ENCODE measurements around the gene DCAF8L2. TPM values are rescaled to one million over a fixed set of nuclear protein-coding genes. Genes with fewer than 3 reads are reported as not detected.

Gene DCAF8L2
- total RNA-seq, 2 donors from 2014 or later = not detected

- Histone ChIP-seq H3K36me3 (ENCODE audit: control insufficient read depth, insufficient read depth, low read length) (no peaks in the 10 kb centered on the region), H3K27me3 (ENCODE audit: control insufficient read depth, insufficient read depth, low read length, poor library complexity, severe bottlenecking) (no peaks in the 10 kb centered on the region), H3K4me3 (ENCODE audit: low read length) (no peak overlapping the region), H3K9ac (ENCODE audit: extremely low read depth, low read length, poor library complexity, severe bottlenecking) (no peak overlapping the region), H3K9me3 (ENCODE audit: control insufficient read depth, low read length) (no peaks in the 10 kb centered on the region), H3K27ac (ENCODE audit: low read depth, low read length) (no peak overlapping the region), H3K4me1 (ENCODE audit: control insufficient read depth, insufficient read depth, low read length) (no peaks in the 10 kb centered on the region)
- Mint-ChIP-seq H3K27ac (no peak overlapping the region), H3K9me3 (peaks cover 62% of the 10 kb centered on the region), H3K4me1 (no peaks in the 10 kb centered on the region), H3K4me3 (no peak overlapping the region), H3K27me3 (ENCODE audit: insufficient read depth) (no peaks in the 10 kb centered on the region), H3K36me3 (ENCODE audit: low read depth) (no peaks in the 10 kb centered on the region)
- WGBS, 2 experiments (ENCODE audit: insufficient coverage in 1 of 2, insufficient read length in 1 of 2) = 45% methylated on average over 2 of the region's 2 CpGs; no CpG with 5 or more reads in 1 of the 2 experiments
- DNase-seq = no peak
- no peak for TF ChIP-seq CTCF (conservative IDR thresholded peaks at IDR 0.05)
Observed at GRCh38 chrX:27751976-27752375, 161.8 kb downstream of the DCAF8L2 start.

DNA sequence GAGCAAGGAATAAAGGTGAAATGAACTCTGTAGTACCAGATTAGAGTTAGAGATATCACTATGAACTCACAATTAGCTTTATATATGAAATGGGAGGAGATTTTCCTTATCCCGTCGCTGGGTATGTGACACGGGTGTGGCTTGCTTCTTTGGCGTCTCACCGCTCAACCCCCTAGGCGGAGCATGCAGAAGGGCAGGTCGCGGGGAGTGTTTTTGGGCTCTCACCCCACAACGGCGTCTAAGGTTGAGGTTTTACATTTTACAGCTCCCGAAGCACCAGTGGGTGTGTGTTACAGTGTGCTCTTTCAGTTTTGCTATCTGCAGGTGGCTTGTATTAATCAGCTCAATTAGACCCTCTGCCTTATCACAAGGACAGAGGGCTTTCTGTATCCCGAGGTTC is 175.6 kb downstream of the DCAF8L2 start:
- H3K4me1 Mint-ChIP-seq = no peaks in the 10 kb centered on the region
- H3K4me3 ChIP-seq (ENCODE audit: low read length) = no peak overlapping the region
- H3K27me3 ChIP-seq (ENCODE audit: control insufficient read depth, insufficient read depth, low read length, poor library complexity, severe bottlenecking) = no peaks in the 10 kb centered on the region
- no peak overlapping the region for H3K27ac Mint-ChIP-seq
- peaks cover 37% of the 10 kb centered on the region for H3K9me3 Mint-ChIP-seq
- H3K9me3 ChIP-seq (ENCODE audit: control insufficient read depth, low read length) = no peaks in the 10 kb centered on the region
- no peak for TF ChIP-seq CTCF (conservative IDR thresholded peaks at IDR 0.05)
- WGBS, 2 experiments (ENCODE audit: insufficient coverage in 1 of 2, insufficient read length in 1 of 2) = 97% methylated on average over 9 of the region's 12 CpGs; no CpG with 5 or more reads in 1 of the 2 experiments
- no peaks in the 10 kb centered on the region for H3K27me3 Mint-ChIP-seq (ENCODE audit: insufficient read depth)
- no peaks in the 10 kb centered on the region for H3K36me3 ChIP-seq (ENCODE audit: control insufficient read depth, insufficient read depth, low read length)
- no peak overlapping the region for H3K4me3 Mint-ChIP-seq
- H3K36me3 Mint-ChIP-seq (ENCODE audit: low read depth) = no peaks in the 10 kb centered on the region
- H3K9ac ChIP-seq (ENCODE audit: extremely low read depth, low read length, poor library complexity, severe bottlenecking) = no peak overlapping the region
- DNase-seq = no peak
- no peak overlapping the region for H3K27ac ChIP-seq (ENCODE audit: low read depth, low read length)
- no peaks in the 10 kb centered on the region for H3K4me1 ChIP-seq (ENCODE audit: control insufficient read depth, insufficient read depth, low read length)

- no peak overlapping the region for H3K9ac ChIP-seq (ENCODE audit: extremely low read depth, low read length, poor library complexity, severe bottlenecking)
- Mint-ChIP-seq H3K4me3 (no peak overlapping the region), H3K27ac (no peak overlapping the region), H3K9me3 (peaks cover 30% of the 10 kb centered on the region), H3K27me3 (ENCODE audit: insufficient read depth) (no peaks in the 10 kb centered on the region), H3K36me3 (ENCODE audit: low read depth) (no peaks in the 10 kb centered on the region), H3K4me1 (no peaks in the 10 kb centered on the region)
- no peak for TF ChIP-seq CTCF (conservative IDR thresholded peaks at IDR 0.05)
- no peak for DNase-seq
- no peak overlapping the region for H3K27ac ChIP-seq (ENCODE audit: low read depth, low read length)
- H3K4me3 ChIP-seq (ENCODE audit: low read length) = no peak overlapping the region
- H3K36me3 ChIP-seq (ENCODE audit: control insufficient read depth, insufficient read depth, low read length) = no peaks in the 10 kb centered on the region
- H3K27me3 ChIP-seq (ENCODE audit: control insufficient read depth, insufficient read depth, low read length, poor library complexity, severe bottlenecking) = no peaks in the 10 kb centered on the region
- no peaks in the 10 kb centered on the region for H3K9me3 ChIP-seq (ENCODE audit: control insufficient read depth, low read length)
- H3K4me1 ChIP-seq (ENCODE audit: control insufficient read depth, insufficient read depth, low read length) = no peaks in the 10 kb centered on the region
Observed at GRCh38 chrX:27767387-27767786, 177.2 kb downstream of the DCAF8L2 start.
